A673 (cell line): Measurements from ENCODE around the gene NLRX1. TPM values are rescaled to one million over a fixed set of nuclear protein-coding genes. Genes with fewer than 3 reads are reported as not detected.

Experiments used
- total RNA-seq: library from RNA; stranded (reverse); gene quantifications from 2 replicates; pipeline ENCODE4 v1.2.3, GENCODE V29; 2021

Gene NLRX1
- total RNA-seq, 1 experiment from 2014 or later: 1.4 TPM

Other genes starting within 250 kb of the NLRX1 start
- 49.9 and 64.0 TPM in 2 replicates for gene BCL9L, start 242.8 kb upstream of the NLRX1 start, total RNA-seq
- not detected in 2 replicates for gene UPK2, start 212.4 kb upstream of the NLRX1 start, total RNA-seq
- gene FOXR1, start 197.0 kb upstream of the NLRX1 start, total RNA-seq: not detected in 2 replicates
- 56.7 and 57.4 TPM in 2 replicates for gene CENATAC, start 170.6 kb upstream of the NLRX1 start, total RNA-seq
- 1,091 and 1,176 TPM in 2 replicates for gene RPS25, start 150.4 kb upstream of the NLRX1 start, total RNA-seq
- gene TRAPPC4, start 150.0 kb upstream of the NLRX1 start, total RNA-seq: 73.0 and 81.2 TPM in 2 replicates
- 49.3 and 54.6 TPM in 2 replicates for gene SLC37A4, start 137.8 kb upstream of the NLRX1 start, total RNA-seq
- gene HYOU1, start 111.5 kb upstream of the NLRX1 start, total RNA-seq: 315 and 328 TPM in 2 replicates
- gene VPS11, start 100.9 kb upstream of the NLRX1 start, total RNA-seq: 26.7 and 32.4 TPM in 2 replicates
- 72.5 and 80.6 TPM in 2 replicates for gene HMBS, start 83.8 kb upstream of the NLRX1 start, total RNA-seq
- gene DPAGT1, start 66.9 kb upstream of the NLRX1 start, total RNA-seq: 102 and 115 TPM in 2 replicates
- gene C2CD2L, start 61.4 kb upstream of the NLRX1 start, total RNA-seq: 17.1 and 17.8 TPM in 2 replicates
- gene HINFP, start 47.1 kb upstream of the NLRX1 start, total RNA-seq: 31.7 and 31.9 TPM in 2 replicates
- 0.33 TPM in 1 of 2 replicates, not detected in the other for gene ABCG4, start 19.7 kb upstream of the NLRX1 start, total RNA-seq
- gene NHERF4, start 16.8 kb downstream of the NLRX1 start, total RNA-seq: not detected in 2 replicates
- gene CBL, start 37.6 kb downstream of the NLRX1 start, total RNA-seq: 39.9 and 40.7 TPM in 2 replicates
- gene MCAM, start 148.4 kb downstream of the NLRX1 start, total RNA-seq: 14.4 and 20.0 TPM in 2 replicates
- gene RNF26, start 165.8 kb downstream of the NLRX1 start, total RNA-seq: 81.3 and 89.3 TPM in 2 replicates
- gene C1QTNF5, start 172.2 kb downstream of the NLRX1 start, total RNA-seq: 0.31 TPM in 1 of 2 replicates, not detected in the other
- gene MFRP, start 178.0 kb downstream of the NLRX1 start, total RNA-seq: not detected in 2 replicates
- 4.8 and 6.2 TPM in 2 replicates for gene USP2, start 213.0 kb downstream of the NLRX1 start, total RNA-seq